GM19372 (cell line): ENCODE data around the gene ARPC5L.
"Not testable (repeated sequence)": the region's sequence is repeated elsewhere in the genome, so short reads cannot be mapped to it uniquely, and the experiment has no call there.

Source experiments
- ATAC-seq: cut with Tn5 transposase; IDR thresholded peaks from one replicate; pipeline ENCODE4 v1.9.1; 2021; ENCODE audit warnings: mild to moderate bottlenecking, low read depth, moderate library complexity; ENCODE audit not compliant: unreplicated experiment

ARPC5L gene

DNA sequence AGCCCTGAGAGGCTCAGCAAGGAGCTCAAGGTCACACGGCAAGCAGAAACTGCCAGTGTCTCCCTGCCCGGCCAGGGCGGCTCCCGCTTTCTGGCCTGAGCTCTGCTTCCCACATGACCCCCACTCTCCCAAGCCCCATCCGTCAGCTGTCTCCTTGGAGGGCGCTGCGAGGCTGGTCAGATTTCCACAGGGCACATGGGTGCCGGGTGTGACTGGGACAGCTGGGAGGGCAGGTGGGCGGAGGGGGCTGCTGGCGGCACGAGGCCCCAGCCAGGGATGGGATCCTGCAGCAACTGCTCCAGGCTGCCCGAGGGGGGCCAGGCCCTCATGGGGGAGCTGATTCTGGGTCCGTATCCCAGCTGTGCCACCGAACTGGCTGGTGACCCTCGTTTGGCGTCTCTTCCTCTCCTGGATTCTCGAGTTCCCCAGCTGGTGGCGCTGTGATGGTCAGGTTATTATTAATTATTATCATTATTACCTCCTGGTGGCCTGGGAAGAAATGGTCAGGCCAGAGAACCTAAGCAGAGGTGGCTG, 21.6 kb upstream of the ARPC5L start:
- ATAC-seq: no peak

DNA sequence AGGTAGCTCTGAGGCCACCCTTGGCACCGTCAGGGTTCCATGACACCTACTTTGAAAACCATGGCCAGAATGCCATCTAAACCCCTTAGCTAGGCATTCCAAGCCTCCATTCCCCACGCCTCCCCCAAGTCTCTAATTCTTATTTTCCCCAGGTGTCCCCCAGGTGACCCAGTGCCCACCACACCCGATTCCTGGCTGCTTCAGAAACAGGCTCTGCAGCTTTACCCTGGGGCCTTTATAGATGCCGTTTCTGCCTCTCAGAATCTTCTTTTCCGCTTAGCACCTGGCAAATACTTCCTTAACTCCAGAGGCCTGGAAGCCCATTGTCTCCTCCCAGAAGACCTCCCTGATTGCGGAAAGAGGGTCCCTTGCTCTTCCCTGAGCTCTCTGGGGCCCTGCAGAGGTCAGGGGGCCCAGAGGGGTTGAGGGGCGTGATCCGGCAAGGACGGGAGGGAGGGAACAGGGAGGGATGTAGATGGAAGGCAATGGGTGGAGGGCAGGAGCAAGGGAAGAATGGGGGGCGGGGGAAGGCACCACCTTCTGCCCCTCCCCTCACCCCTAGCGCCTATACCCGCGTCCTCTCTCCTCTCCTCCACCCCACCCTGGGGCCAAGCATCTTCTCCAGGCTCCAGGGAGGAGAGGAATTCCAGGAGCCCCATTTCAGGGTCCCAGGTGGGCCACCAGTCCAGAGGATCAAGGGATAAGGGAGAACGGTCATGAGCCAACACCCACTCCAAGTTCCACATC, 20.7 kb upstream of the ARPC5L start:
- no peak for ATAC-seq

DNA sequence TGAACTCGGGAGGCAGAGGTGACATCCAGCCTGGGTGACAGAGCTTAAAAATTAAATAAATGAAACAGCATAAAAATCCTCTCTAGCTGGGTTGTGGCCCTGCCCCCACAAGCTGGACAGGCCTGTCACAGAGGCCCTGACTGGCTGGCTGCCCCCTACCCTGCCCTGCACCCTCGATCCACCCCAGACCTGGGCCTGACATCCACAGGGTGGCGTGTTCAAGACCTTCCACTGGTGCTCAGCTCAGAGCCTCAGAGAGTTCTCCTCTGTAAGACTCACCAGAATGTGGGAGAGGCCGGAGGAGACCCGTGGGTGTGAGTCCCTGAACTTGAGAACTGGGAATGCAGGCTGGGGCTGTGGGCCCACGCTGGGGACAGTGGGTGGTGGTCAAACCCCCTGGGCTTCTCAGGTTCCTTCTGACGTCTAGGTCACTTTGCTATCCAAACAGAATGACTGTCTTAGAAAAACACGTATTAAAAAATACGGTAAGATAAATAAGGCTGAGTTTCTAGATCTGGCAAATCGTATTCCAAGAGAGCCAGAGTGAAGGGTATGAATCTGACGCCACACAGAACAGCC, 18.4 kb upstream of the ARPC5L start:
- ATAC-seq: no peak

DNA sequence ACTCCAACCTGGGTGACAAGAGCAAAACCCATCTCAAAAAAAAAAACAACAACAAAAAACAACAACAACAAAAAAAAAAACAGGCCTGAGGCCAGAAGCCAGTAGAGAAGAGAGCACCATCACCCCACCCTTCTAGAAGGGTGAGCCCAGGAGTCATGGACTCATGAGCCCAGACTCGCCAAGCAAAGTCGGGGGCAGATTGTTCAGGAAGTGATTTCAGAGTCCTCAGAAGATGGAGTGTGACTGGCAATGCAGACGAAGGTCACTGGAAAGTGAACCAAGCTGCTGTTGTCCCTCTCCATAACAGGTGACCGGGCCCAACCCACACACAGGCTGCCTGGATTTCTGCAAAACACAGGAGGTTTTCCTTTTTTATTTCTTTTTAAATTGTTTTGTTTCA, 17.6 kb upstream of the ARPC5L start:
- ATAC-seq: no peak

DNA sequence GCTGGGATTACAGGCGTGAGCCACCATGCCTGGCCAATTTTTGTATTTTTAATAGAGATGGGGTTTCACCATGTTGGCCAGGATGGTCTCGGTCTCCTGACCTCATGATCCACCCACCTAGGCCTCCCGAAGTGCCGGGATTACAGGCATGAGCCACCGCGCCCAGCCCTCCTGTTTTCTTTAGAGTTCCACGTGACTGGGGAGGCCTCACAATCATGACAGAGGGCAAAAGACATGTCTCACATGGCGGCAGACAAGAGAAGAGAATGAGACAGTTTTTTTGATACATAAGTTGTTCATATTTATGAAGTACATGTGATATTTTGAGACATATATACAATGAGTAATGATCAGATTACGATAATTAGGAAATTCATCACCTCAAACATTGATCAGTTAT, 15.5 kb upstream of the ARPC5L start:
- not testable (repeated sequence) for ATAC-seq

DNA sequence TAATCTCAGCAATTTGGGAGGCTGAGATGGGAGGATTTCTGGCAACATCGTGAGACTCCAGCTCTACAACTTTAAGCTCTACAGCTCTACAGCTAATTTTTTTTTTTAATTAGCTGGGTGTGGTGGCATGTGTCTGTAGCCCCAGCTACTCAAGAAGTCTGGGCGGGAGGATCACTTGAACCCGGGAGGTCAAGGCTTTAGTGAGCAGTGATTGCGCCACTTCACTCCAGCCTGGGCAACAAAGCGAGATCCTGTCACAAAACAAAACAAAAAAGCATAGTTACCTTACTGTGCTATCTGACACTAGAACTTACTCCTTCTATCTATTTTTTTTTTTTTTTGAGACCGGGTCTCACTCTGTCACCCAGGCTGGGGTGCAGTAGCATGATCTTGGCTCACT, 15.0 kb upstream of the ARPC5L start:
- no peak for ATAC-seq

DNA sequence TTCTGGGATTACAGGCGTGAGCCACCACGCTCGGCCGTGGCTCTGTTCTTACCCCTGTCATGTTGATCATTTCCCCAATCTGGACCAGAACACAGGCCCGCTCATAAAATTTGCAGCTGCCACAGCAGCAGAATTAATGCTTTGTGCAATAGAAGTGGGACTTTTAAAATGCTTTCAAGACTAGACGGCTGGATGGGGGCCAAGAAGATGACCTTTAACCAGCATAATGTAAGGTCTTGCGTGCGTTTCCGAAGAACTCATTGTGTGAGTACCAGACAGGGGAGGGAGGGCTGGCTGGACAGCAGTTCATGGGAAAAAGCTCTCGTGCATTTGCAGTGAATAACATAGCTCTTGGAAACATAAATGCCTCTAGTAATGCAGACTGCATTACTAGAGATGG, 12.1 kb upstream of the ARPC5L start:
- no peak for ATAC-seq

DNA sequence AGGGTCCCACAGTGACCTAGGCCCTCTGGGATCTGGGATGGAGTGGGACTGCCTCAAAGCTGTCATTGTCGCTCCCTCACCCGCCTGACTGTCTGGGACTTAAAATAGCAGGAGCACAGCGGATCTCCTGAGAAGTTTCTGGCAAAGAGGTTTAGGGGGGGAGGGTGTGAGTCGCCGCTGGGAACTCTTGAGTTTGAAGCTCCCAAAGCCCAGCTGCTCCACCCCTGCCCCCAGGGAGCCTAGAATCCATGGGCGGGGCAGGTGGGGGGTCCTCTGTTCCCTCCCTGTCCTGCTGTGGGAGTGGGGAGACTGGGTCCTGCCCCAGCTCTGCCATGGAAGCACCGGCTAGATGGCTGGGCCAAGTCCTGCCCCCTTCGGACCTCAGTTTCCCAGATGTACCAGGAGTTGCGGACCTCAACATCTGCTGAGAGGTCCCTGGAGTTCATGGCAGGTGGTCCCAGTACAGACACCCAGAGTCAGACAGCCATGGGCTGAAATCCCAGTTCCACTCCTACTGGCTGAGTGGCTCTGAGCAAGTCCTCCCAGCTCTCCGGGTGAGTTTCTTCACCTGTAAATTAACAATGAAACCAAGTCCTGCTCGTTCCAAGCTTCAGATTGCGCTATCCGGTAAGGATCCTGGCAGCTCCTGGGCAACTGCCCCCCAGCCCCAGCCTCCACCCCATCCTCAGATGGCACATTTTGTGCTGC, 9.7 kb upstream of the ARPC5L start:
- no peak for ATAC-seq

DNA sequence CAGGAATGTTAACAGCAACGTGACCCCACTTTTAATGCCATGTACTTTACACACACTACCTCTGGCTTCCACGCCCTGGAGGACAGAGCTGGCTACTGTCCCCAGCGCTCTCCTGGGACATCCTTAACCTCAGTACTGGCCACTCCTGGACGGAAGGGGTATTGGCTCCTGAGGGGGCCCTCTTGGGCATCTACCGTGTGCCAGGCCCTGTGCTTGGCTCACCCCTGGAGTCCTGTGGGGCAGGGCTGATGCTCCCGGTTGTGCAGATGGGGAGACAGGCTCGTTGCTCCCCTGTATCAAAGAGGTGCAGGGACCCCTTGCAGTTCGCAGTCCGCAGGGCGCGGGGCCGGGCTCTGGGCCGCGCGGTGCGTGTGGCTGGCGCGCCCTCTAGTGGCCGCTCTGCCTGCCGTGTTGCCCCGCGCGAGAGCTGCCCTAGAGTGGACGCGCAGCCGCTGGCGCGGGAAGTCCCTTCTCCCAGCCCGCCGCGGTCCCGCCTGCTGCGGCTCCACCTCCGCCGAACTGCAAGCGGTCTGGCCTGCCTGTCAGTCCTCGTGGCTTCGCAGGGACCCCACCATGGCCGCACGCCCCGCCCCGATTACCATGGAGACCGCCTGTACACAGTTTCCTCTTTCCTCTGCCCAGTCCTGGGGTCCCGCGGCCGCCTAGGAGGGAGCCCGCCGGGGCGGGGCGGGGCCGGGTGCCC, 8.9 kb upstream of the ARPC5L start, which contains the start of gene WDR38:
Gene WDR38 (plus strand): TSS at position 632 of the 703 bp plus-strand sequence. CDS start 72 bp downstream, outside the sequence.
- peak; percentile 68 for ATAC-seq

DNA sequence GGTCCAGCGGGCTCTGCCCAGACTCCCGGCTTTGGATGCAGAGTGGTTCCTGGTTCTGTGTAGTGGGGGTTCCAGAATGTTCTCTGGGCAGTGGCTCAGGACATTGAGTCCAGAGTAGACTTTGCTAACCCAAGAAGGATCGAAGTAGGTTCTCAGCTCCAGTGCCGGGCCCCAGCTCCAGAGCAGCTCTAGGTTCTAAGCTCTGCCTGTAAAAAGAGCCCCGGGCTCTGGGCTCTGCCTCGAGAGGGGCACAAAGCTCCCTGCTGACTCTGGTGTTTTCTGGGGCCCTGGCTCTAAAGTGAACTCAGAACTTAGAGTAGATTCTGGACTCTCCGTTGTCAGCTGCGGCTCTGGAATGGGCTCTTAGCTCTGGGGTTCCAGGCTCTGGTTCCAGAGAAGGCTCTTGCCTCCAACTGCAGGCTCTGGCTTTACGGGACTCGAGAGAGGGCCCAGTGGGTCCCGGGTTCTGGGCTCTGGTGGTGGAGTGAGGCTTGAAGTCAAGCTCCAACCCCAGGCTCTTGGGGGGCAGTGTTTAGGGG, 8.3 kb upstream of the ARPC5L start:
- ATAC-seq: no peak

DNA sequence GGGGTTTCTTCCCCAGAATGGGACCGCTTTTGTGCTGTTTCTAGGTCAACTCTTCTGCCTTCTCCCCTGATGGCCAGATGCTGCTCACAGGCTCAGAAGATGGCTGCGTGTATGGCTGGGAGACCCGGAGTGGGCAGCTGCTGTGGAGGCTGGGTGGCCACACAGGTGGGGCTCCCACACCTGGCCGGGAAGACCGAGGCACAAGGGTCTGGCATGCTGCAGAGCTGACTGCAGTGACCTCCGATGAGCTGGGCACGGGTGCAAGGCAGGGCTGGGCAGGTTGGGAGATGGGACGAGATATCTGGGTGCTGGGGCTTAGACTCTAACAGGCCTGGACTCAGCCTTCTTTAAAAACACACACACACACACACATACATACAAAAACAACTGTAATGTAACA, 7.8 kb upstream of the ARPC5L start:
- ATAC-seq: no peak

DNA sequence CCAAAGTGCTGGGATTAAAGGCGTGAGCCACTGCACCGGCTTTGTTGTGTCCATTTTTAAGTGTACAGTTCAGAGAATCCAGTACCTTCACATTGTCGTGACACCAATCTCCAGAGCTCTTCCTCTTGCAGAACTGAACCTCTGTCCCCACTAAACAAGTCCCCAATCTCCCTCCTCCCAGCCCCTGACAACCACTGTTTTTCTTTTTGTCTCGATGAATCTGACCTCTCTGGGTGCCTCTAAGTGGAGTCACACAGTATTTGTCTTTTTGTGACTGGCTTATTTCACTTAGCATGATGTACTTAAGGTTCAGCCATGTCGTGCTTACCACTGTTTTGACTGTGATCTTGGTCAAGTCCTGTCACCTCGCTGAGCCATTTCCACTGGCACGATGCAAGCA, 7.1 kb upstream of the ARPC5L start:
- ATAC-seq: no peak

DNA sequence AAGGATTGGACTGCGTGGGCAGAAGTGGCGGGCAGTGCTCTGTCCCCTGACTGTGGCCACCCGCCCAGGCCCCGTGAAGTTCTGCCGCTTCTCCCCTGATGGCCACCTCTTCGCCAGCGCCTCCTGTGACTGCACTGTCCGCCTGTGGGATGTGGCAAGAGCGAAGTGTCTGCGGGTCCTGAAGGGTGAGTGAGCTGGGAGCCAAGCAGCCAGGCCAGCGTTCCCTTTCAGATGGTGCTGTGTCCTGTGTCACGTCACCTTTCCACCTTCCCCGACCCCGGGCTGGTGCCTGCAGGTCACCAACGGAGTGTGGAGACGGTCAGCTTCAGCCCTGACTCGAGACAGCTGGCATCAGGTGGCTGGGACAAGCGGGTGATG, 6.4 kb upstream of the ARPC5L start:
- no peak for ATAC-seq

DNA sequence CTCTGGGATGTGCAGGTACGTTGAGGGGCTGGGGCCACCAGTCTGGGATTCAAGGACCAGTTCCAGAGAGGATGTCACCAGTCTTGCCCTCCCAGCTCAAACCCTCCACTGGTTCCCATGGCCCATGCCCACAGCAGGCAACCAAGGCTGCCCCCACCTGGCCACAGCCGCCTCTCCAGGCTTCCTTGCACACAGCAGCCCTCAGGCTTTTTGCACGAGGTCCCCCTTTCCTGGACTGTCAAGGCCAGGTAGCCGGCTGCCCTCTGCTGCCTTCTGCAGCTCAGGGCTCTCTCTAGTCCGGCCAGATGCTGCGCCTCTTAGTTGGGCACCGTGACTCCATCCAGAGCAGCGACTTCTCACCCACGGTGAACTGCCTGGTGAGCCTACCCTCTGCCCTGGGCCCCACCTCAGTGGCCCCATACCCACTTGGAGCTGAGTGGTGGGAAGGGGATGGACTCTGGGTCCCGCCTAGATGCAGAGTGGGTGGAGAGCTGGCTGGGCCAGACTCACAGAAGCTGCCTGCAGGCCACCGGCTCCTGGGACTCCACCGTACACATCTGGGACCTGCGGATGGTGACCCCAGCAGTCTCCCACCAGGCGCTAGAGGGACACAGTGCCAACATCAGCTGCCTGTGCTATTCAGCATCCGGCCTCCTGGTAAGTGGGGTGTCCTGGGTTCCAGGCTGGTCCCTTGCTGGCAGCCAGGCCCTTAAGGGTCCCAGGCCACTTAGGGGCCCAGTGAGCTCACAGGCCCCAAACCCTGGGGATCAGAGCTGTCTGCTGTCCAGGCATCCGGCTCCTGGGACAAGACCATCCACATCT, 5.8 kb upstream of the ARPC5L start:
- ATAC-seq: no peak

DNA sequence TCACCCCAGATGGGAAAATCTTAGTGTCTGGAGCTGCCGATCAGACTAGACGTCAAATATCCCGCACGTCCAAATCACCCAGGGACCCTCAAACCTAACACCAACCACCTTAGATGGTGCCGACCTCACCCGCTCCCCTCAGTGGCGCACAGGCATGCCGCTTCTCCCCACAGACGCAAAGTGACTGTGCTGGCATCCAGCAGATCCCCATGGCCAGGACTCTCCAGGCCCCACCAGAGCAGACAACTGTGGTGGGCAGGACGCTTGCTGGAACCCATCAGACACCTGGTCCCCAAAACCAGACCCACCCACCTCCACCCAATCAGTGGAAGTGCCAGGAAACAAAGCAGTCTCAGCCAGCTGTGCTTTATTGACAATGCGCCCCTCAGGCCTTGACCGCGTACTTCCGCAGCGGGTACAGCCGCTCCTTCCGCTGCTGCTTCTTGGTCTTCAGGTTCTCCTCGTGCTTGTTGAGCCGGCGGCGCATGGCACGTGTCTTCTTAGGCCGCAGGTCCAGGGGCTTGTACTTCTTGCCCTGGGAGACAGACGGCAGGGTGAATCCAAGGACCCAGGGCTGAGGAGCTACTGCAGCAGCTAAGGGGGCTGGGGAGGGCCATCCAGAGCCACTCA, 4.3 kb upstream of the ARPC5L start:
- ATAC-seq: no peak

DNA sequence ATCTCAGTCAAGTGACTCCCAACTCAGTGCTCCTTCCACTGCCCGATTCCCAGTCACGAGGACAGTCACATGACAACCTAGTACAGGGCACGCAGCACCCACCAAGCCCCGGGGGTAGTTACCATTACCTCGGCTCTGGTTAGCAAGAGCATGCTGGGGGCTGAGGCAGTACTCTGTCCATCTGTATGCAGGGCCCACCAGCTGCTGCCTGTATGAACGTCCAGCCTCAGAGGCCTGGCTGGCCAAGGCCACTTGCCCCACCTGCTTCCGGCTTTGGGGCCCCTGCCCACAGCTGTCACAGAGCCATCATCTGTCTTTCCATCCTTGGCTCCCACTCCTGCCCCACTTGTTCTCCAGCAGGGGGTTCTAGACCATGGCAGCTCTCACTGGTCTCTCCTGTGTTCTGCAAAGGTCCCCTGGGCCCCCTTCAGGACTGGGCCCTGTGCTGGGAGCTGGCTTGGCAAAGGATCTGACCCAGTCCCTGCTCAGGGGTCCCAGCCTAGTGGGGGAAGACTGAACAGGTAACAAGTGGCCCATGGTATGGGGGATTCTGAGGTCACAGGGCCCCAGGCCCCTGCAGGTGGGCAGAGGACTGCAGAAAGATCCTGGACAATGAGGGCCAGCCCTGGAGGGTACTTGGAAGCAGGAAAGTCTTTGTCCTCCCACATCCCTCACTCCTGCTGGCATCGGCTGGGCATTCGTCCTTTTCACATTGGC, 3.4 kb upstream of the ARPC5L start:
- no peak for ATAC-seq

DNA sequence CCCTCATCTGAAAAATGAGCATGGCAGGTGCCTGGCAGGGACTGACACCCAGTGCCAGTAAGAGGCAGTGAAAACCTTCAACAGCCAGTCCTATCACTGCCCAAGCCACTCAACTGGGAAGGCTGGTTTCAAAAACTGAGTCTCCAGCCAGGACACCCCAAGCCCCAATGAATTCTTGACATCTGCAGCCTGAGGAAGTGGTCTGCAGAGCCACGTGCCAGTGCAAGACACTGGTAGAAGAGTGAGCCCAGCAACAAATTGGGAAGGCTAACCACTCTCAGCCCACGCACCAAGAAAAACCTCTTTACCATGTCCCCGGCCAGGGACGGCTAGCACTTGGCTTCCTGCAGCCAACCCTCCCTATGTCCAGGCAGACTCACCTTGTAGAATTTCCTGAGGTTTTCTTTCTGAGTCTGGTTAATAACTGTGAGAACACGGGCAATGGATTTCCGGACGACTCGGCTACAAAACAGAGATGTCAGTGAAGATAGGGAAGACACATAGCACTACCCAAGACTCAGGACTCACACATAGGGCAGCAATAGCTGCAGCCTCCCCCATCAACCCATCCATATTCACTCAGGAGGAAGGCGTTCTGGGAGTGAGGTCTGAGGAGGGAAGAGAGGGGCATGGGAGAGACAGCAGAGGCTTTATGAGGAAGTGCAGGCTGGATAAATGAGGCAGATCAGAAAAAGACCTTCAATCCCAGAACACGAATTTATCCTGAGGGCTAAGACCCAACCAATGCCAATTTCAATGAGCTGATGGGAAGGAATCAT, 1.9 kb upstream of the ARPC5L start:
- ATAC-seq: no peak
